ENCODE data around the gene TRAPPC12. TPM values are rescaled to one million over a fixed set of nuclear protein-coding genes. Genes with fewer than 3 reads are reported as not detected.
A peak's percentile ranks its signal among the peaks of the same experiment; 100 is the strongest.

The TRAPPC12 gene
- total RNA-seq, 1 donor from 2014 or later = 71.0 TPM

GRCh38 chr2:3430740-3431490, 51.4 kb downstream of the TRAPPC12 start:
- no peak for DNase-seq (ENCODE audit: low spot score)
- Mint-ChIP-seq H3K27me3 (ENCODE audit: low read depth) (no peaks in the 10 kb centered on the region), H3K4me3 (ENCODE audit: unreplicated experiment) (no peak overlapping the region), H3K9me3 (ENCODE audit: low read depth) (no peaks in the 10 kb centered on the region), H3K4me1 (ENCODE audit: low read depth) (peaks cover 8% of the 10 kb centered on the region), H3K27ac (ENCODE audit: unreplicated experiment) (no peak overlapping the region), H3K36me3 (ENCODE audit: low read depth) (peaks cover 22% of the 10 kb centered on the region)
- TF ChIP-seq, protein P1, sequence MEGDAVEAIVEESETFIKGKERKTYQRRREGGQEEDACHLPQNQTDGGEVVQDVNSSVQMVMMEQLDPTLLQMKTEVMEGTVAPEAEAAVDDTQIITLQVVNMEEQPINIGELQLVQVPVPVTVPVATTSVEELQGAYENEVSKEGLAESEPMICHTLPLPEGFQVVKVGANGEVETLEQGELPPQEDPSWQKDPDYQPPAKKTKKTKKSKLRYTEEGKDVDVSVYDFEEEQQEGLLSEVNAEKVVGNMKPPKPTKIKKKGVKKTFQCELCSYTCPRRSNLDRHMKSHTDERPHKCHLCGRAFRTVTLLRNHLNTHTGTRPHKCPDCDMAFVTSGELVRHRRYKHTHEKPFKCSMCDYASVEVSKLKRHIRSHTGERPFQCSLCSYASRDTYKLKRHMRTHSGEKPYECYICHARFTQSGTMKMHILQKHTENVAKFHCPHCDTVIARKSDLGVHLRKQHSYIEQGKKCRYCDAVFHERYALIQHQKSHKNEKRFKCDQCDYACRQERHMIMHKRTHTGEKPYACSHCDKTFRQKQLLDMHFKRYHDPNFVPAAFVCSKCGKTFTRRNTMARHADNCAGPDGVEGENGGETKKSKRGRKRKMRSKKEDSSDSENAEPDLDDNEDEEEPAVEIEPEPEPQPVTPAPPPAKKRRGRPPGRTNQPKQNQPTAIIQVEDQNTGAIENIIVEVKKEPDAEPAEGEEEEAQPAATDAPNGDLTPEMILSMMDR (IDR thresholded peaks at IDR 0.05) = no peak

GRCh38 chr2:3432067-3432466, 52.6 kb downstream of the TRAPPC12 start:
- H3K9me3 Mint-ChIP-seq (ENCODE audit: low read depth) = no peaks in the 10 kb centered on the region
- H3K36me3 Mint-ChIP-seq (ENCODE audit: low read depth) = peaks cover 17% of the 10 kb centered on the region
- H3K27me3 Mint-ChIP-seq (ENCODE audit: low read depth) = no peaks in the 10 kb centered on the region
- peaks cover 8% of the 10 kb centered on the region for H3K4me1 Mint-ChIP-seq (ENCODE audit: low read depth)
- H3K4me3 Mint-ChIP-seq (ENCODE audit: unreplicated experiment) = no peak overlapping the region
- no peak for DNase-seq (ENCODE audit: low spot score)
- TF ChIP-seq, protein P1 (IDR thresholded peaks at IDR 0.05) = no peak
- no peak overlapping the region for H3K27ac Mint-ChIP-seq (ENCODE audit: unreplicated experiment)

DNA sequence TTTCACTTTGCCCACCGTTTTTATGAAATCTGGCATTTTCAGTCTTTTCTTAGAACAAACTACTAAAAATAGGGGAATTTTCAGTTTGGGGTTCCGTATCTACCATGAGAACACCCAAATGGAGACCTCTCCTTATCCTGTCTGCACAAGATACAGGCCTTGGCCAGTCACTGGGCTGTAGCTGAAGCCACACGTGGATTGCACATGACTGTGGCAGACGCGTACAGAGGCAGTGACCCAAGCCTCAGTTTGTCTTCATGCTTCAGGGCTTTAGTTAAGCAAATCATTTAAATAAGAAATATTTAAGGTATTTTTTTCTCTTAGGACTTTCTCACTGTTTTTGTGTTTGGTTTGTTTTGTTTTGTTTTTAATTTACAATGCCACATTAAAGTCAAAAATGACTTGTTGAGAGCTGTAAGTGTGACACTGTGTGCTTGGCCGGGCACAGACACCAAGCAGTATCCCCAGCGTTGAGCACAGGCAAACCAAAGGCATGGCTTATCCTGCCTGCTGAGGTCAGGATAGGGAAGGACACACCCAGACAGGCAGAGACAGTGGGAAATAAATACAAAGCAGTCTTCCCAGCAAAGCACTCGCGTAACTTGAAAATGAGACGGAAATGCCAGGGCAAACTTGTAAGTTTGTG, 53.3 kb downstream of the TRAPPC12 start:
- H3K27ac Mint-ChIP-seq (ENCODE audit: unreplicated experiment) = no peak overlapping the region
- H3K4me1 Mint-ChIP-seq (ENCODE audit: low read depth) = peaks cover 8% of the 10 kb centered on the region
- peaks cover 17% of the 10 kb centered on the region for H3K36me3 Mint-ChIP-seq (ENCODE audit: low read depth)
- no peak overlapping the region for H3K4me3 Mint-ChIP-seq (ENCODE audit: unreplicated experiment)
- no peak for DNase-seq (ENCODE audit: low spot score)
- TF ChIP-seq, protein P1 (IDR thresholded peaks at IDR 0.05) = no peak
- H3K27me3 Mint-ChIP-seq (ENCODE audit: low read depth) = no peaks in the 10 kb centered on the region
- no peaks in the 10 kb centered on the region for H3K9me3 Mint-ChIP-seq (ENCODE audit: low read depth)

DNA sequence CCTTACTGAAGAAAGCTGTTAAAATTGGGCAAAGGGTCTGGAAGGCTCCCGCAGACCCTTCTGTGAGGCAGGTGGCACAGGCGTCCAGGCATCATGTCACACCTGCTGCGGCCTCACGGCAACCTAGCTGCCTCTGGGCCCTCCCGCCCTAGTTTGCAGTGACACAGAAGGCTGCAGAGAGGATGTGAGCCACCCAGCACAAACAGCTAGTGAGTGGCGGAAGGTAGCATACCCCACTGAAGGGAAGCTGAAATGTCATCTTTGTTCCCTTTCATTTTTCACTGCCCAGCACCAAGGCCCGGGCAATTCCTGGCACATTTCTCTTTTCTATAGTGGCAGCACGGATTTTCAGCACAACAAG, 53.8 kb downstream of the TRAPPC12 start:
- Mint-ChIP-seq H3K27ac (ENCODE audit: unreplicated experiment) (peak overlapping the region; percentile 22), H3K27me3 (ENCODE audit: low read depth) (no peaks in the 10 kb centered on the region), H3K36me3 (ENCODE audit: low read depth) (peaks cover 17% of the 10 kb centered on the region), H3K9me3 (ENCODE audit: low read depth) (no peaks in the 10 kb centered on the region), H3K4me1 (ENCODE audit: low read depth) (peaks cover 8% of the 10 kb centered on the region), H3K4me3 (ENCODE audit: unreplicated experiment) (no peak overlapping the region)
- no peak for DNase-seq (ENCODE audit: low spot score)
- TF ChIP-seq, protein P1 (IDR thresholded peaks at IDR 0.05) = no peak

- DNase-seq (ENCODE audit: low spot score) = no peak
- Mint-ChIP-seq H3K9me3 (ENCODE audit: low read depth) (peaks cover 3% of the 10 kb centered on the region), H3K4me3 (ENCODE audit: unreplicated experiment) (no peak overlapping the region), H3K27me3 (ENCODE audit: low read depth) (no peaks in the 10 kb centered on the region), H3K4me1 (ENCODE audit: low read depth) (peaks cover 5% of the 10 kb centered on the region), H3K36me3 (ENCODE audit: low read depth) (peaks cover 15% of the 10 kb centered on the region), H3K27ac (ENCODE audit: unreplicated experiment) (peak overlapping the region; percentile 54)
- TF ChIP-seq, protein P1 (IDR thresholded peaks at IDR 0.05) = no peak
Observed at GRCh38 chr2:3433776-3434400, 54.4 kb downstream of the TRAPPC12 start.
